GM18519 (cell line): ENCODE data around the gene POLR3F.
A peak's percentile ranks its signal among the peaks of the same experiment; 100 is the strongest.

Experiments used
- ATAC-seq: cut with Tn5 transposase; IDR thresholded peaks from one replicate; pipeline ENCODE4 v1.9.1; 2021; ENCODE audit warnings: mild to moderate bottlenecking, moderate library complexity; ENCODE audit not compliant: unreplicated experiment, low FRiP score

Gene POLR3F, protein sequence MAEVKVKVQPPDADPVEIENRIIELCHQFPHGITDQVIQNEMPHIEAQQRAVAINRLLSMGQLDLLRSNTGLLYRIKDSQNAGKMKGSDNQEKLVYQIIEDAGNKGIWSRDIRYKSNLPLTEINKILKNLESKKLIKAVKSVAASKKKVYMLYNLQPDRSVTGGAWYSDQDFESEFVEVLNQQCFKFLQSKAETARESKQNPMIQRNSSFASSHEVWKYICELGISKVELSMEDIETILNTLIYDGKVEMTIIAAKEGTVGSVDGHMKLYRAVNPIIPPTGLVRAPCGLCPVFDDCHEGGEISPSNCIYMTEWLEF

DNA sequence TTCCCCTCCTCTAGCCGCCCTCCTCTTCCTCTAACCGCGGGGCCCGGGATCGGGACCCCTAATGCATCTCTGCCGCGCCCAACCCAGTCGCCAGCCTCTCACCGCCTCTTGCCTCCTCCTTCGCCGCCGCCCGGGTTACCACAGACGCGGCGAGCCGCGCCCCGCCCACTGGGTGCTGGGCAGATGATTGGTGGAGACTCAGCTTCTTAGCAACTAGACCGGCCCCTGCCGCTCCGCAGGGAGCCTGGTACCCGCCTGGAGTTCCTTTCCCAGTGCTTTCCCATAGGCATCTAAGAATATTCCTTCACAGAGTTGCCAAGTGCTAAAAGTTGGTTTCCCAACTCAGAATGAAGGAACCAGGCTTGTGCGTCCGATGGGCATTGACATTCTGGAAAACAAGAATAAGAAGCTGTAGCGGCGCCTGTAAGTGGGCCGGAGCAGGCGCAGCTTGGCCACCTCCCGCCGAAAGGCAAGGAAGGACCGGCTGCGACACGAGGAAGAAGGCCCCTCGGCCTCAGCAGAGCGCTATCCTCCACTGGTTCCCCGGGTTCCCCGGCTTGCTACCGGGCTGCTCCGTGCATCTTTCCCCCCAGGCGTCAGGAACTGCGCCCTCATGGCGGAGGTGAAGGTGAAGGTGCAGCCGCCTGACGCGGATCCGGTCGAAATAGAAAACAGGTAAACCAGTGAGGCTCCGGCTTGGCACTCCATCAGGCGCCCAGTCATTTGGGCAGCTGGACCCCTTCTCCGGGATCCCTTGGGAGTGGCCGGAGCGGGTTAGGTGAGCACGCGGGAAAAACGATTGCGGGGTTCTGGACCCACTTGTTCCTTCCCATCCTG lies at the start of gene POLR3F, which contains the start of gene DZANK1:
POLR3F (plus strand) TSS at position 497 of the 837 bp plus-strand sequence; CDS start at position 614, 117 bp downstream.
DZANK1 (minus strand) TSS at position 137 of the 837 bp plus-strand sequence. CDS start 1,672 bp downstream, outside the sequence.
- peak; percentile 94 for ATAC-seq

DNA sequence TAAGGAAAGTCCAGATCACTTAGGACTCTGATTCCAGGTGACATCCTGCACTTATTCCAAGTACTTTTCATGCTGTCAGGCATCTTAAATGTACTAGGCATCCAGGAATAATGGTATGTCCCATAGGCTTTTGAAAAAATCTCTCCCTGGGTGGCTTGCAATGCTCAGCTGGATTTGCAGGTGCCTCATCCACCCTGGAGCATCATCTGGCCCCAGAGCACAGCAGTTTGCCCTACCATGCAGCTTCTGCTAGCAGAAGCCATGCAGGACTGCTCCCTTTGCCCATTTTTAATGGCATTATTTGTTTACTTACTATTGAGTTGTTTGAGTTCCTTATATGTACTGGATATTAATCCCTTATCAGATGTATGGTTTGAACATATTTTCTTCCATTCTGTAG lies 45.6 kb upstream of the POLR3F start:
- no peak for ATAC-seq

DNA sequence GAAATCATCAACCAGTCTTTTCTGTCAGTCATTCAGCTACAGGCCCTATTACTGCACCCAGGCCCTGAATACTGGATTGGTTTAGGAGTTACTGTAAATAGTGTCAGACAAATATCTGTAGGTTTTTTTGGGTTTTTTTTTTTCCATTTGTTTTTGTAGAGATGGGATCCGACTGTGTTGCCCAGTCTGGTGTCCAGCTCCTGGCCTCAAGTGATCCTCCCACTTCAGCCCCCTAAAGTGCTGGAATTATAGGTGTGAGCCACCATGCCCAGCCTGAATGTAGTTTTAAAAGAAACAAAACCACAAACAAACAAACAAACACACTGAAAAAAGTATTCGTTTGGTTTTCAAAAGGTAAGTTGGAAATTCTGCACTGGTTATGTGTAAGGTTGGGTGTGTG lies 40.0 kb upstream of the POLR3F start:
- ATAC-seq, result no peak

DNA sequence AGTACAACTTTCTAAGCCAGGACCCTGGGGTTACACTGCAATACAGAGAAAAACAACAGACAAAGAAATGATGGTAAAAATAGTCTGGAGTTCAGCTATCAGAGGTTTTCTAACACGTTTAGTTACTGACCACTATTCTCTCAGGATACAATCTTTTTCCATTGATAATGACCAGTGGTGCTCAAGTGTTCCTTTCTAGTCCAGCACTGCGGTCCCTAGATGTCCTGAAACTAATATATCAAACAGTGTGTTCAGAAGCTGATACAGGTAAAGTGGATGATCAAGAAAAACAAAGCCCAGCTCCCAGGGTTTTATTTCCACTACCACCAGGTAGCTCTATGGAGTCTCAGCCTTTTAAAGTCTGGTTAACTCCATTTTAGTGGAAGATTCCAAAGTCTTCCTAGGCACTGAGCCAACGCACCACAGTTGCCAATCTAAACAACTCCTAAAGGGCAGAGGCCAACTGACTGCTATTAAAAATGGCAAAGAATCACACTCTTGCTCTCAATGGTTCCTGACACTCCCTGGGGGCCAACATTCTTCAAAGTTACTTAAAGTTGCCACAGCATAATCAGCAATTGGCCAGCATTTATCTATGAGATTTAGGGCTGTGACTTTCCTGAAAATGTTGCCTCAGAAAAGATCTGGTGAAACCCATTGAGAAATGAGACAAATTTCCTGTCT lies 38.6 kb upstream of the POLR3F start:
- no peak for ATAC-seq

DNA sequence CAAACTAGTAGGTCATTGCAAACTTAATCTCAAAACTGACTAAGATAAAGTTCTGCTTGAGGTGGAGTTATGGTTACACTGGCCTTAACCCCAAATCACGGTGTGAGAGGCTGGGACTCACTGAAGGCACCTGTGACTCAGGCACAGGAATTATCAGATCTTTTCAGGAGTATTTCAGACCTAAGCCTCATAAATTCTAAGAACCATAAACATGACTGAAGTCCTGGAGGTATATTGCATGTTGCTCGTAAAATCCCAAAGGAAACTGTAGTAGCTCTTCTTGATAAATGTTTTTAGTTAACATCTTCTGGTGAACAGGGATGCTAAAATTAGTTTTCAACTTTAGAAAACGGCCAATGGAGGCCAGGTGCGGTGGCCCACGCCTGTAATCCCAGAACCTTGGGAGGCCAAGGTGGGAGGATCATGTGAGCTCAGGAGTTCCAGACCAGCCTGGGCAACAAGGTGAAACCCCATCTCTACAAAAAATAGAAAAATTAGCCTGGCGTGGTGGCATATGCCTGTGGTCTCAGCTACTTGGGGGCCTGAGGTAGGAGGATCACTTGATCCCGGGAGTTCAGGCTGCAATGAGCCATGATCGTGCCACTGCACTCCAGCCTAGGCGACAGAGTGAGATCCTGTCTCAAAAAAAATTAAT lies 36.9 kb upstream of the POLR3F start:
- ATAC-seq, result no peak

DNA sequence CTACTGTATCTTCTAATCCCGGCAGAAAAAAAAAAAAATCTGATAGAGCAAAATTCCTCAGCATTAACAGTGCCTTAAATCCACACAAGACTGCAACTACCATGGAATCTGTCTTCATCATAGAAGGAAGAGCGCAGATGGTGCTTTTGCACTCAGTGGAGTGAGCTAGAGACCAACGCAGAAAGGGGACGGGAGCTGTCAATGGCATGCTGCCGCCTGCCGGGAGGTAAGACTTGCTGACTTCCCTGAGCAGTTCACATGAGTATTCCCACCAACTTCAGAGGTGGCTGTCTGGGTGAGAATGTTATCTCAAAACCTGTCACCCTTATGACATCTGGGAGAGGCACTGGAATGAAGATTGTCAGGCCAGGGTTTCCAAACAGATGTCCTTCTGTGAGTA lies 36.0 kb upstream of the POLR3F start:
- no peak for ATAC-seq

DNA sequence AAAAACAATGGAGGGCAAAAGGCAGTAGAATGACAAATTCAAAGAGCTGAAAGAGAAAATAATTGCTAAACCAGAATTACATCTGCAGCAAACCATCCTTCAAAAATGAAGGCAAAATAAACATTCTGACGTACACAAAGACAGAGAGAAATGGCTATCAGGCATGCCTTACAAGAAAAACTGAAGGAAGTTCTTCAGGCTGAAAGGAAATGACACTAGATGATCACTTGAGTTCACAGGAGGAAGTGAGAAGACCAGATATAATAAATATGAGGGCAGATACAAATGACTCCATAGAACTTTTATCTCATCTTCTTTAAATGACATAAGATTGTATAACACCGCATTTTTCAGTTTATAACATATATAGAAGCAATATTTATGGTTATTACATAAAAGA lies 30.3 kb upstream of the POLR3F start:
- no peak for ATAC-seq

DNA sequence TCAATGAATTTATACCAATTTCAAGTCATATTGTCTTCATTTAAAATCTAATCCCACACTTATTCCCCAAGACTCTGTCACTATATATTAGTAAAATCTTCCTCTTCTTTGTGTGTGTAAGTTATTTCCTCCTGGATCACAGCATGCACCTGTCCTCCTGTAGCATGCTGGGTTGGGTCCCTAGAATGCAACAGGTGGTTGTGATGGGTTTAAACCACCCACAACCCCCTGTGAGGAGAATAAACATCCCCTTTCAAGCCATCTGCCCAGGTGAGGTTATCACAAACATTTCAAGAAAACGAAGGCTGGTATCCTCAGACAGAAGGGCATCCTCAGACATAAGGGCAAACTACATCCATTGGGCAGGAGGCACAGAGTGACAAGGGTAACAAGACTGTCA lies 26.8 kb upstream of the POLR3F start:
- ATAC-seq, result no peak

DNA sequence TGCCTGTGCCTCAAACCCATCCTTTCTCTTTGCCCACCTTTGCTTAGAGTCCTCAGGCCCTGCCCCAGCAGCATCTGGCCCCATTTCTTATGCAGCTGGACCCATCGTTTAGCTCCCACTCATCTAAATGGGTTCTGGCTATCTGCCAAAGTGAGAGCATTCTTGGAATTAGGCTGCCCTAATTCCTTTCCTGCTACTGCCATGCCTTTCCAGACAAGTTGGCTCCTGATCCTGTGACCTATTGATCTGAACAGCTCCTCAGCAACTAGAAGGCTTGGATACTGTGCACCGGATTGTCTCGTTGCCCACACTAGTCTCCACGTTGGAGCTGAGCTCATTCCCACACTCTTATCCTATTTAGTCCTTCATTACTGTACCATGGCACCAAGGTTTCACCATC lies 23.3 kb upstream of the POLR3F start:
- no peak for ATAC-seq

DNA sequence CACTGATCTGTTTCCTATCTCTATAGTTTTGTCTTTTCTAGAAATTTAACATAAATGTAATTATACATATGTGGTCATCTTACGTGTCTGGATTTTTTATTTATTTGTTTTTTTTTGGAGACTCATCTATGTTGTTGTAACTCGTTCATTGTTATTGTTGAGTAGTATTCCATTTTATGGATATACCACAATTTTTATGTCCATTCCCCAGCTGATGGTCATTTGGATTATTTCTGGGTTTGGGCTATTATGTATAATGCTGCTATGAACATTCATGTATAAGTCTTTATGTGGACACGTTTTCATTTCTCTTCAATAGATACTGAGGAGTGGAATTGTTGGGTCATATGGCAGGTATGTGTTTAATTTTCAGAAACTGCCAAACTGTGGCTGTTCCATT lies 10.6 kb upstream of the POLR3F start:
- ATAC-seq, result no peak

DNA sequence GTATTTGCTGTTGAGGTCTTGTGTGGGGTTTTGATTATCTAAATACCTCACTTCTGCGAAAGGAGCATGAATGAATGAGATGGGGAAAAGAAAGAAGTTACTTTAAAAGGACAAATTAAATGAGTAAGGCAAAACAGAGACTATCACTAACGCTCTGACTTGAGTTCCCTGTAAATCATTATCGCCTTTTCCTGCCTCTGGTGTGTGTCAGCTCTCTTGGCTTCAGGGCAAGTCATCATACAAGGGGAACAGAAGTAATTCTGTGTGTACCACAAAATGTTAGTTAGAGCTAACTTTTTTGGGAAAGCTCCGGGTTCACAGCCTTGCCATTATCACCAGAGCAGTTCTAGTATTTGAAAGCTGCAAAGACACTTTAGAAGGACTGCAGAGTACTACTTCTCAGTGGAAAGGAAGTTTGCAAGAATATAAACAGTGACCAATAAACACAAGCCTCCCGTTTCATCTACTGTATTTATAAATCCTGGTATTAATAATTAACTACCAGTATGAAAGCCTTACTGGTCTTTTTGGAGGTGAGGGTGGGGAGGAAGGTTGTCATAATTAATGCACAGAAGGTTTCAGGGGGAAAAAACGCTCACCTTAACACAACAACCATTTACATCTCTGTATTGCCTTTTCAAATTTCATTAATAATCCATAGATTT lies 1.5 kb upstream of the POLR3F start:
- no peak for ATAC-seq

DNA sequence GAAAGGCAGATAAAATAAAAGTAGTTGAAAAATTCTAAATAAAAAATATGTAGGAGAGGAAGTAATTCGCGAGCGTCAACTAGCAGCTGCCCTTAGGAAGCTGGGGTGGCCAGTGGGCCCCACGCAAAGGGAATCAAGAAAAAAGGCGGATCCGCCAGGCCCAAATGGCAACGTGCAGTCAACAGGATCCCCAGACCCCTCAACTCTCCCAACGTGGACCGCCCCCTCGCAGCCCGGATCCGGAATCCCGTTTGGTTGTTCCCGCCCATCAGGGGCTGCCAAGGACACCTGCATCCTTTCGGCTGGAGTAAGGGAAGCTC lies 656 bp upstream of the POLR3F start:
- no peak for ATAC-seq

DNA sequence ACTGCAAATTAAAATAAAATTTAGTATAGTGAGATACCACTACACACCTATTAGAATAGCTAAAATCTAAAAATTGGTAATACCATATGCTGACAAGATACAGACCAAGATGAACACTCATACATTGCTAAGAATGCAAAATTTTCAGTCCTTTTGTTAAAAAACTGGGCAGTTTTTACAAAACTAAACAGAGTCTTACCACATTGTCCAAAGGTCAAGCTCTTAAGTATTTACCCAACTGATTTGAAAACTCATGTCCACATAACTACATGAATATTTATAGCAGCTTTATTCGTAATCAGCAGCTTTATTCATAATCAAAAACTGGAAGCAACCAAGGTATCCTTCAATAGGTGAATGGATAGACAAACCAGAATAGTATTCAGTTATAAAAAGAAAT lies 10.0 kb downstream of the POLR3F start:
- no peak for ATAC-seq

DNA sequence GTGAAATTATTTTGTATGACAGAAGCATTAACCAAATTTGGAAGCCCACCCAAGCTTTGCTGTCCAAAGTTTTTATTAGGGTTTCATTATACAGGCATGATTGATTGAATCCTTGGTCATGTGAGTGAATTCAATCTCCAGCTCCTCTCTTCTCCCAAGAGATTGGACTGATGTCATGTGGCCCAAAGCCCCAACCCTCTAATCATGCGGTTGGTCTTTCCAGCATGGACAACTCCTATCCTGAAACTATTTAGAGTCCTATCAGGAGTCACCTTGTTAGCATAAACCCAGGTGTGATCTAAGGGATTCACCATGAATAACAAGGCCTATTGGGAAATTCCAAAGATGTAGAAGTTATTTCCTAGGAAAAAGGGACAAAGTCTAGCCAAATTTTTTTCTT lies 10.6 kb downstream of the POLR3F start:
- ATAC-seq, result no peak

DNA sequence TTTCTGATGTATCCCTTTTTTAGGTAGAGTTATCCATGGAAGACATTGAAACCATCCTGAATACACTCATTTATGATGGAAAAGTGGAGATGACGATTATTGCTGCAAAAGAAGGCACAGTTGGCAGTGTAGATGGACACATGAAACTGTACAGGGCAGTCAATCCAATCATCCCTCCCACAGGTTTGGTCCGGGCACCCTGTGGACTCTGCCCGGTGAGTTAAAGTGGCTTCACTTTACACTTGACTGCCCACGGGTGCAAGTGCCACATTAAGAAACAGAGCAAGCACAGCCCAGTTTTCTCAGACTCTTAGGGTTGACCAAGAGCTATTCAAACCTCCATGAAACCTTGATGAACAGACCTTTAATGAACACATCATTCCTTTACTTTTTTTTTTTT lies 14.4 kb downstream of the POLR3F start:
- ATAC-seq, result no peak

DNA sequence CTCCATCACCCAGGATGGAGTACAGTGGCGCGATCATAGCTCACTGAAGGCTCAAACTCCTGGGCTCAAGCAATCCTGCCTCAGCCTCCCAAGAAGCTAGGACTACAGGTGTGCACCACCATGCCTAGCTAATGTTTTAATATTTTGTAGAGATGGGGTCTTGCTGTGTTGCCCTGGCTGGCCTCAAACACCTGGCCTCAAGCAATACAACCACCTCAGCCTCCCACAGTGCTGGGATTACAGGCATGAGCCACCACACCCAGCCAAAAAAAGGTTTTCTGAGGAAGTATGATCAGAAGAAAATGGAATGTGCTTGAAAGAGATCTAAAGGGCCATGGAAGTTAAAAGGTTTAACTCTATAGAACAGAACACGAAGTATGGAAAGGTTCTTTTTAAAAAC lies 21.1 kb downstream of the POLR3F start:
- no peak for ATAC-seq

DNA sequence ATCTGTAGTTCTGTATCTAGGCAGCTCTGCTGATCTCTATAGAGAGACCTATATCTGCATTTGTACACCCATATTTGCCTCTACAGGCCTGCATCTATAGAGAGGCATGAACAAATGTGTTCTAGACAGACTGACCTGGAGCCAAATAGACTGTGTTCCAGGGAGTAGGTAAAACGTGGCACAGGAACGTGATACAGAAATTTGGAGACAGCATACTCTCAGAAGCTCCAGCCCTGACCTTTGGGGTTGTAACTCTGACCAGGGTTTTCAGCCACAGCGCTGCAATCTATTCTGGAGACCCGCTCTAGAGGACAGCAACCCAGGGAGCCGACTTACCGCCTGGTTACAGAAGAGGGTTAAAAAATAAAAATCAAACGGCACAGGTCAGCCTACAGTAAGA lies 28.9 kb downstream of the POLR3F start:
- no peak for ATAC-seq

DNA sequence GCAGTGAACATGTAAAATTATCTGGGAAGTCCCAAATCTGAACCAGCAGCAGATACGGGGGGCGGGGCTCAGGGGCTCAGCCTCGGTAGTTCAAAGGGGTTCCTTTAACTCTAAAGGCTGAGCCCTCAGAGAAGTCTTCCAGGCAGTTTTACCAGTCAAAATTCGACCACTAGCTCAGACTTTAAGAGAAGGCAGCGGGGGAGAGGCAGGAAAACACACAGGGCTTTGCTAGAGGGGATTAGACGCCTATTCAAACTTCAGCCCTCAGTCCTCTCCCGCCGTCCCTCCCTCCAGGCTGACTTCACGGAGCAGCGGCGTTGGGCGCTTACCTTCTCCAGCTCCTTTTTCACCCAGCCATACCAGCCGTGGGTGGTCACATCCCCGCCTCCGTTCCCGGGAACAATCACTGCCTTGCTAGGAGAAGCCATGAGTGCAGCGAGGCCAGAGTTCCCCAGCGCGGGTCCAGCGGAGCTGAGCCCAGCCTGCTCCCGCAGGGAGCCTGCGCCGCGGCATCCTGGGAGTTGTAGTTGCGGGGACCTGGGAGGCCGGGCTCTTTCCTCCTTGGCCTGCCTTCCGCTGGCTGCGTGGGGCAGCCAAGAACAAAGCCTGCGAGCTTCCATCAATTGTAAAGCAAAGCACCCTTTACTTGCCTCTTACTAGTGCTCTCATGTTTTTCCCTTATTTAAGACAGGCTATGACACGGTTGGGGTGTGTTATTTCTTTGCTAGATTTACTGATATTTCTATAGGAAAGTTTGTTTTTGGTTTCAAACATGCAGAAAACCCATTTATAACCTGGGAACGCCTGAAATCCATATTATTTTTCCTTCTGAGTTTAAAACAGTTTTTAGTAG lies 29.8 kb downstream of the POLR3F start, which contains the start of gene RBBP9:
RBBP9 (minus strand) TSS at position 486 of the 853 bp plus-strand sequence; CDS start at position 428, 58 bp downstream.
- ATAC-seq, result peak; percentile 87

DNA sequence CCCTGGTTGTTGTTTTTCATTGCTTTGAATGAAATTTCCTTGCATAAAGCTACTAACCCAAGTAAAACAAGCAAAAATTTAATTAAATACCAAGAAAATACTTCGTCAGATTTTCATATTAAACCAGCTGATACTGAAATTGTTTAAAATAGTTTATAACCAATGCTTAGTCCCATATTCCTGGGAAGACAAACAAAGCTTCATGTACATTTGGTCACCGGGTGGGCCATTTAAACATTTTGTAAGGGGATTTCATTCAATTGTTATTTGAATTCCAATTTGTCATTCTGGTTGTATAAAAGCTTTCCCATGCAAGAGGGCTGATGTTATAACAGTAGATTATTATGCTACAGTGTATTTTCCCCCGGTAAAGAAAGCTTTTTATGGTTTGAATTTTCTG lies 30.4 kb downstream of the POLR3F start:
- ATAC-seq, result no peak
